Smooth muscle cell (in vitro differentiated cells): Measurements from ENCODE around the gene GALR2. TPM values are rescaled to one million over a fixed set of nuclear protein-coding genes. Genes with fewer than 3 reads are reported as not detected.

Experiments
- DNase-seq: peaks from one replicate; lab custom pipeline; 2025; ENCODE audit not compliant: unreplicated experiment; lab: John Stamatoyannopoulos, UW
- H2AFZ ChIP-seq: fragments of 200-600 bp; sonication (generic); 2 replicates; pipeline ENCODE4 v1.6.0; 2016; ENCODE audit warnings: antibody characterized with exemption, low read depth, mild to moderate bottlenecking
- H3F3A ChIP-seq: fragments of 200-600 bp; sonication (generic); 2 replicates; pipeline ENCODE4 v1.6.0; 2017; ENCODE audit warnings: antibody characterized with exemption, low read depth
- H3K27ac ChIP-seq: fragments of 200-600 bp; sonication (generic); 2 replicates; pipeline ENCODE4 v1.5.1; 2016; ENCODE audit warnings: low read depth, mild to moderate bottlenecking
- H3K27me3 ChIP-seq: fragments of 200-600 bp; sonication (generic); 2 replicates; pipeline ENCODE4 v1.6.1; 2016; ENCODE audit warnings: low read depth, mild to moderate bottlenecking
- H3K36me3 ChIP-seq: fragments of 200-600 bp; sonication (generic); 2 replicates; pipeline ENCODE4 v1.5.1; 2016; ENCODE audit warnings: low read depth
- H3K4me1 ChIP-seq: fragments of 200-600 bp; sonication (generic); 2 replicates; pipeline ENCODE4 v1.5.1; 2016; ENCODE audit warnings: low read depth
- H3K4me2 ChIP-seq: fragments of 200-600 bp; sonication (generic); 2 replicates; pipeline ENCODE4 v1.6.0; 2016; ENCODE audit warnings: mild to moderate bottlenecking
- H3K4me3 ChIP-seq: fragments of 200-600 bp; sonication (generic); 2 replicates; pipeline ENCODE4 v1.5.1; 2016; ENCODE audit warnings: mild to moderate bottlenecking
- H3K79me2 ChIP-seq: fragments of 200-600 bp; sonication (generic); 2 replicates; pipeline ENCODE4 v1.6.0; 2016; ENCODE audit warnings: low read depth, mild to moderate bottlenecking
- H3K9ac ChIP-seq: fragments of 200-600 bp; sonication (generic); 2 replicates; pipeline ENCODE4 v1.6.0; 2016; ENCODE audit warnings: low read depth
- H3K9me3 ChIP-seq: fragments of 200-600 bp; sonication (generic); replicated peaks from 2 replicates; pipeline ENCODE4 v1.5.1; 2016; ENCODE audit warnings: low read depth
- H4K20me1 ChIP-seq: fragments of 200-600 bp; sonication (generic); 2 replicates; pipeline ENCODE4 v1.6.0; 2016; ENCODE audit warnings: low read depth
- CTCF ChIP-seq: fragments of 200-600 bp; sonication (generic); IDR thresholded peaks from 2 replicates; pipeline ENCODE4 v1.5.1; 2017; ENCODE audit warnings: borderline replicate concordance, mild to moderate bottlenecking, antibody characterized with exemption; ENCODE audit not compliant: insufficient read depth, poor library complexity, severe bottlenecking
- WGBS: methylation state at CpG from one replicate; pipeline ENCODE4 v1.1.7; 2016; ENCODE audit warnings: low lambda C conversion rate; 5-methylcytosine and 5-hydroxymethylcytosine counted together
- polyA plus RNA-seq: library from polyadenylated mRNA; unstranded; fragments of >200 nt; fragmentation: Nextera tagmentation; extraction: Ambion mirVana; gene quantifications from 2 replicates; pipeline ENCODE4 v1.2.1, GENCODE V29; 2016
- total RNA-seq: library from RNA; depleted of rRNA; stranded (reverse); fragments of >200 nt; gene quantifications from 2 replicates; pipeline ENCODE4 v1.2.3, GENCODE V29; 2014

The GALR2 gene
- total and polyA plus RNA-seq, 2 experiments from 2014 or later: not detected

DNA sequence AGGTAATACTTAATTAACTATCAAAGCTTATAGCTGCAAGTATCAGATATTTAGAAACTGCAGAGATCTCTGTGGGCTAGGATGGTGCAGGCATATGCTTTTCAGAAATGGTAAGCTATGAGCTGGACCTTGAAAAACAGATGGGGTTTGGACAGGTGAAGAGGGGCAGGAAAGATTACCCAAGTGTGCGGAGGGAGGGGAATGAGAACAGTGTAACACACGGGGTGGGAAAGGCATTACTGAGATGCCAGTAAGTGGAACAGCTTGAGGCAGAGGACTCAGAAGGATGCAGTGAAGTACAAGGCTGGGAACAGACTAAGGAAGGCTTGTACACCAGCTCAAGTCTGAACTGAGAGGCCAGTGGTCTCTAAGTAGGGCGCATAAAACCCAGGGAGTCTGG lies 25.3 kb upstream of the GALR2 start:
- Histone ChIP-seq H3K9me3 (no peaks in the 10 kb centered on the region), H3K27ac (no peak overlapping the region), H3K9ac (no peak overlapping the region), H3K4me1 (peaks cover 6% of the 10 kb centered on the region), H3K4me2 (no peak overlapping the region), H3F3A (peaks cover 5% of the 10 kb centered on the region), H4K20me1 (peaks cover 74% of the 10 kb centered on the region), H3K27me3 (no peaks in the 10 kb centered on the region), H3K79me2 (peaks cover 18% of the 10 kb centered on the region), H3K4me3 (no peak overlapping the region), H3K36me3 (peaks cover 8% of the 10 kb centered on the region), H2AFZ (no peak overlapping the region)
- 82% methylated on average over 3 of the region's 3 CpGs for WGBS
- no peak for DNase-seq
- TF ChIP-seq CTCF: no peak

DNA sequence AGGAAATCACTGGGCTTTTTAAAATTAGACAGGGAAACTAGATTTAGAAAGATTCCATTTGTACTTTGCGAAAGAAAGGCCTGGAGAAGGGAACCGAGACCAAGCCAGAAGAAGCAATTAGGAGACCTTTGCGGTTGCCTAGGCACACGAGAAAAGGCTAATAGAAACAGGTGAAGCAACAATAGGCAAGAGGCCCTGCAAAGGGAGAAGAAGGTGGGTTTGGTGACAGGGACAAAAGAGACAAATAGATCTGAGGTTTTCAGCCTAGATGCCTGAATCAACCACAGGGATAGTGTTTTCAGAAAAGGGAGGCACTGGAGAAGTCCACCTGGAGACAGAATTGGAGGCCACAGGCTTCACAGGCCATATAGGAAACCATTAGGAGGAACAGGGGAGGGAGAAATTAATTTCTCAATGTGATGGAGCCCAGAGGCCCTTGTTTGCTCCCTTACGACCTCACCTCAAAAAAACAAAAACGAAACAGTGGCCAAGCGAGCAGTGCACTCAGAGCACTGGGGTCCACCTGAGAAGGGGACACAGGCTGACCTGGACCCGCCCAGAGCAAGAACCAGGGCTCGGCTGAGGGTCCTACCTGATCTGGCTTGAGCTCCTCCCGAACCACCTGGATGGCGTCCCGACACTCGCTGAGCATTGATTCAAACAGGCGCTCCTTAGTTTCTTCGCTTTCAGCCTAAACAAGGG lies 24.6 kb upstream of the GALR2 start:
- H3K9ac ChIP-seq: no peak overlapping the region
- no peaks in the 10 kb centered on the region for H3K27me3 ChIP-seq
- H3K36me3 ChIP-seq: peaks cover 8% of the 10 kb centered on the region
- H2AFZ ChIP-seq: no peak overlapping the region
- peaks cover 18% of the 10 kb centered on the region for H3K79me2 ChIP-seq
- H3K4me1 ChIP-seq: peaks cover 8% of the 10 kb centered on the region
- H4K20me1 ChIP-seq: peaks cover 72% of the 10 kb centered on the region
- peak overlapping the region; percentile 65 for H3K27ac ChIP-seq
- H3K9me3 ChIP-seq: no peaks in the 10 kb centered on the region
- H3K4me2 ChIP-seq: no peak overlapping the region
- peaks cover 12% of the 10 kb centered on the region for H3F3A ChIP-seq
- no peak for TF ChIP-seq CTCF
- WGBS: 95% methylated on average over 15 of the region's 15 CpGs
- DNase-seq: no peak
- H3K4me3 ChIP-seq: no peak overlapping the region

DNA sequence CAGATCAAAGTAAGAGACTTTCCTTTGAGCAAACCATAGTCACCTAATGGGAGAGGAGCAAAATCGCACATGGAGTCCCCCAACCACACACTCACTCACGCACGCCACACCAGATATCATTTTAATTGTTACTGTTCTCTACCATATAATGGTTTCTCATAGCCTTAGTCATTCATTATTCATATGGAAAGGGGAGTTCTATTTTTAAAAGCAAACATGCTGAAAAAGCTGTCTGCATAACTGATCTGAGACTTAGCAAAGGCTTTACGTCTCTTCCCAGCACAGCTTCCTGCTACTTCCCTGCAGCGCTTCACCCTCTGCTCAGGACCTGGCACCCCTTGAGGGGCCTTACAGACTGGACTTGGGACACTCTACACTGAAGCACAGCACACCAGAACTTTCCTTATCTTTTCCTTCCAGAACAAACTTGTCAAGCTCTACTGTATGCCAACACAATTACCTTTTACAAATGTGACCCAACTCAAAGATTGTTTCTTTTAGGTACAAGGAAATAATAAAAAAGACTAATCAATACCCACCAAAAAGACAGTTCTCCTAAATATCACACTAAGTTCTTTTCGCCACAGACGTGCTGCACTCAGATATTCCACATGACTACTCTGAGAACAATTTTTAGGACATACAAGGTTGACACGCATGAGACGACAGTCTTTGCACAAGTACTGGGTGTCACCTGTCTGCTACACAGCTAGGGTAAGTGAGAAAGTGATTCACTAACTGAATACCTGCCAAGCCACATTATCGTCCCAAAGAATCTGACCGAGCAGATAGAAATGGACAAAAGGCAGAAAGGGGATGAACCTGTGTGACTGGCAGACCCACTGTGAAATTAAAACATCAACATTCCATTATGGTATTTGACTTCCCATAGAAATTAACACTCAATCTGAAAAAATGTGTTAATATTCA lies 23.8 kb upstream of the GALR2 start:
- peaks cover 76% of the 10 kb centered on the region for H4K20me1 ChIP-seq
- no peaks in the 10 kb centered on the region for H3K9me3 ChIP-seq
- H3F3A ChIP-seq: peaks cover 17% of the 10 kb centered on the region
- no peak for TF ChIP-seq CTCF
- H3K4me3 ChIP-seq: no peak overlapping the region
- H3K4me1 ChIP-seq: peaks cover 8% of the 10 kb centered on the region
- H3K4me2 ChIP-seq: peak overlapping the region; percentile 17
- H3K36me3 ChIP-seq: peaks cover 8% of the 10 kb centered on the region
- no peak overlapping the region for H3K9ac ChIP-seq
- peaks cover 18% of the 10 kb centered on the region for H3K79me2 ChIP-seq
- H3K27ac ChIP-seq: peak overlapping the region; percentile 67
- H2AFZ ChIP-seq: no peak overlapping the region
- WGBS: 87% methylated on average over 11 of the region's 11 CpGs
- no peak for DNase-seq
- H3K27me3 ChIP-seq: no peaks in the 10 kb centered on the region
